Hepatocyte (in vitro differentiated cells): ENCODE measurements around the gene CASD1. TPM values are rescaled to one million over a fixed set of nuclear protein-coding genes. Genes with fewer than 3 reads are reported as not detected.

Experiments
- DNase-seq: peaks from one replicate; pipeline ENCODE4 v3.0.0-alpha.2; 2016; ENCODE audit warnings: low spot score
- H2AFZ ChIP-seq: fragments of 200-600 bp; sonication (generic); 2 replicates; pipeline ENCODE4 v1.6.0; 2016; ENCODE audit warnings: antibody characterized with exemption, mild to moderate bottlenecking
- H3K27ac ChIP-seq: fragments of 200-600 bp; sonication (generic); 2 replicates; pipeline ENCODE4 v1.5.1; 2016; ENCODE audit warnings: mild to moderate bottlenecking
- H3K27me3 ChIP-seq: fragments of 200-600 bp; sonication (generic); 2 replicates; pipeline ENCODE4 v1.6.1; 2016
- H3K36me3 ChIP-seq: fragments of 200-600 bp; sonication (generic); replicated peaks from 2 replicates; pipeline ENCODE4 v1.5.1; 2016; ENCODE audit warnings: low read depth; ENCODE audit not compliant: insufficient read depth
- H3K4me1 ChIP-seq: fragments of 200-600 bp; sonication (generic); 2 replicates; pipeline ENCODE4 v1.5.1; 2016; ENCODE audit warnings: mild to moderate bottlenecking, moderate library complexity; ENCODE audit not compliant: insufficient read depth
- H3K4me2 ChIP-seq: fragments of 200-600 bp; sonication (generic); 2 replicates; pipeline ENCODE4 v1.6.0; 2016
- H3K4me3 ChIP-seq: fragments of 200-600 bp; sonication (generic); 2 replicates; pipeline ENCODE4 v1.5.1; 2016; ENCODE audit warnings: mild to moderate bottlenecking
- H3K79me2 ChIP-seq: fragments of 200-600 bp; sonication (generic); 2 replicates; pipeline ENCODE4 v1.6.0; 2017; ENCODE audit warnings: mild to moderate bottlenecking
- H3K9me2 ChIP-seq: fragments of 200-600 bp; sonication (generic); replicated peaks from 2 replicates; pipeline ENCODE4 v1.6.0; 2017; ENCODE audit warnings: mild to moderate bottlenecking; ENCODE audit not compliant: insufficient read depth
- H3K9me3 ChIP-seq: fragments of 200-600 bp; sonication (generic); 2 replicates; pipeline ENCODE4 v1.5.1; 2016; ENCODE audit warnings: low read depth, mild to moderate bottlenecking
- H4K20me1 ChIP-seq: fragments of 200-600 bp; sonication (generic); 2 replicates; pipeline ENCODE4 v1.6.0; 2016; ENCODE audit warnings: mild to moderate bottlenecking; ENCODE audit not compliant: insufficient read depth, poor library complexity, severe bottlenecking
- EZH2 ChIP-seq: fragments of 200-600 bp; sonication (generic); IDR thresholded peaks from 2 replicates; pipeline ENCODE4 v1.6.1; 2016; ENCODE audit warnings: antibody characterized with exemption, mild to moderate bottlenecking, borderline replicate concordance
- EZH2phosphoT487 ChIP-seq: fragments of 200-600 bp; sonication (generic); IDR thresholded peaks from one replicate; pipeline ENCODE4 v1.6.1; 2018; ENCODE audit warnings: antibody characterized with exemption, mild to moderate bottlenecking, low read depth, moderate library complexity; ENCODE audit not compliant: unreplicated experiment, severe bottlenecking
- WGBS: methylation state at CpG from one replicate; pipeline ENCODE4 v1.1.6; 2016; ENCODE audit warnings: low lambda C conversion rate; ENCODE audit errors: missing lambda C conversion rate; 5-methylcytosine and 5-hydroxymethylcytosine counted together
- polyA plus RNA-seq: library from polyadenylated mRNA; unstranded; fragments of >200 nt; fragmentation: Nextera tagmentation; extraction: Ambion mirVana; gene quantifications from 2 replicates; pipeline ENCODE4 v1.2.1, GENCODE V29; 2016
- total RNA-seq: library from RNA; depleted of rRNA; stranded (reverse); fragments of >200 nt; gene quantifications from 2 replicates; pipeline ENCODE4 v1.2.3, GENCODE V29; 2014
- TF ChIP-seq, protein P1 (sequence below): fragments of 200-600 bp; sonication (generic); IDR thresholded peaks from 2 replicates; pipeline ENCODE4 v1.5.1; 2016; ENCODE audit warnings: antibody characterized with exemption, mild to moderate bottlenecking; ENCODE audit not compliant: poor library complexity

Gene CASD1
- total and polyA plus RNA-seq, 2 experiments from 2014 or later: 13.7 to 43.3 TPM

DNA sequence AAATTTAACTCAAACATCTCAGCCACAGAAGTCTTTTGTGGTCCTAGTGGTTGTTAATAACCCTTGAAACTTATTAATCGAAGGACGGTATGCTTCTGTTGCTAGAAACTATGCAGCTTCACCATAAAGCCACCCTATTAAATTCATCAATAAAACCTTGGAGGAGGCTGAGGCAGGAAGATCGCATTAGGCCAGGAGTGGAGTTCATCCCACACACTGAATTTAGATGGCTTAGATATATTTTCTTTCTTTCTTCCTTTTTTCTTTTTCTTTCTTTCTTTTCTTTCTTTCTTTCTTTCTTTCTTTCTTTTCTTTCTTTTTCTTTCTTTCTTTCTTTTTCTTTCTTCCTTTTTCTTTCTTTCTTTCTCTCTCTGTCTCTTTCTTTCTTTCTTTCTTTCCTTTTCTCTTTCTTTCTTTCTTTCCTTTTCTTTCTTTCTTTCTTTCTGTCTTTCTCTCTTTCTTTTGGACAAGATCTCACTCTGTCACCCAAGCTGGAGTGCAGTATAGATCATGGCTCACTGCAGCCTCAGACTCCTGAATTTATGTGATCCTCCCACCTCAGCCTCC is 30.9 kb upstream of the CASD1 start:
- H3K9me3 ChIP-seq: no peaks in the 10 kb centered on the region
- H3K27ac ChIP-seq: no peak overlapping the region
- H3K27me3 ChIP-seq: no peaks in the 10 kb centered on the region
- H3K4me1 ChIP-seq: no peaks in the 10 kb centered on the region
- no peak overlapping the region for H3K4me2 ChIP-seq
- H3K36me3 ChIP-seq: no peaks in the 10 kb centered on the region
- no peak for DNase-seq
- TF ChIP-seq EZH2: no peak
- TF ChIP-seq EZH2phosphoT487: no peak
- TF ChIP-seq, protein P1, sequence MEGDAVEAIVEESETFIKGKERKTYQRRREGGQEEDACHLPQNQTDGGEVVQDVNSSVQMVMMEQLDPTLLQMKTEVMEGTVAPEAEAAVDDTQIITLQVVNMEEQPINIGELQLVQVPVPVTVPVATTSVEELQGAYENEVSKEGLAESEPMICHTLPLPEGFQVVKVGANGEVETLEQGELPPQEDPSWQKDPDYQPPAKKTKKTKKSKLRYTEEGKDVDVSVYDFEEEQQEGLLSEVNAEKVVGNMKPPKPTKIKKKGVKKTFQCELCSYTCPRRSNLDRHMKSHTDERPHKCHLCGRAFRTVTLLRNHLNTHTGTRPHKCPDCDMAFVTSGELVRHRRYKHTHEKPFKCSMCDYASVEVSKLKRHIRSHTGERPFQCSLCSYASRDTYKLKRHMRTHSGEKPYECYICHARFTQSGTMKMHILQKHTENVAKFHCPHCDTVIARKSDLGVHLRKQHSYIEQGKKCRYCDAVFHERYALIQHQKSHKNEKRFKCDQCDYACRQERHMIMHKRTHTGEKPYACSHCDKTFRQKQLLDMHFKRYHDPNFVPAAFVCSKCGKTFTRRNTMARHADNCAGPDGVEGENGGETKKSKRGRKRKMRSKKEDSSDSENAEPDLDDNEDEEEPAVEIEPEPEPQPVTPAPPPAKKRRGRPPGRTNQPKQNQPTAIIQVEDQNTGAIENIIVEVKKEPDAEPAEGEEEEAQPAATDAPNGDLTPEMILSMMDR: no peak
- H3K4me3 ChIP-seq: no peak overlapping the region
- no peaks in the 10 kb centered on the region for H3K9me2 ChIP-seq
- no peaks in the 10 kb centered on the region for H4K20me1 ChIP-seq
- H3K79me2 ChIP-seq: no peaks in the 10 kb centered on the region
- H2AFZ ChIP-seq: no peak overlapping the region
- 84% methylated on average over 3 of the region's 3 CpGs for WGBS

DNA sequence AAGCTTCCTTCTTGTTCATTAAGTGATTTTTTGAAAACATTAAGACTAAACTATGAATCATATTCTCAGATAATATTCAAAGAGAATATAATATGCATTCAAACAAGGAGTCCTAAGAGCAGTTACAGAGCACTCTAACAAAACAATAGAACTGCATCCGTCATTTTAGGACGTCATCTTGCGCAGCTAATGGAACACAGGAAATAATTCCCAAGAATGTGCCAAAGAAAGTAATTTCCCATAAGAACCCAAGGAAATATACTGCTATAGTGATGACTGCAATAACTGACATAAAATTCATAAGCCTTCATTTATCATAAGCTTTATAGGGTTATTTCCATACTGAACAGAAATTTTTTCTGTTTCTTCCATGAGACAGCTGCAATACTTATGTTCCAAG is 28.3 kb upstream of the CASD1 start:
- Histone ChIP-seq H3K9me2 (no peaks in the 10 kb centered on the region), H3K27me3 (no peaks in the 10 kb centered on the region), H3K4me3 (no peak overlapping the region), H4K20me1 (no peaks in the 10 kb centered on the region), H3K79me2 (no peaks in the 10 kb centered on the region), H3K4me1 (no peaks in the 10 kb centered on the region), H3K4me2 (no peak overlapping the region), H2AFZ (no peak overlapping the region), H3K9me3 (no peaks in the 10 kb centered on the region), H3K27ac (no peak overlapping the region), H3K36me3 (no peaks in the 10 kb centered on the region)
- DNase-seq: no peak
- 89% methylated on average over 3 of the region's 3 CpGs for WGBS
- TF ChIP-seq, protein P1: no peak
- no peak for TF ChIP-seq EZH2phosphoT487
- no peak for TF ChIP-seq EZH2

DNA sequence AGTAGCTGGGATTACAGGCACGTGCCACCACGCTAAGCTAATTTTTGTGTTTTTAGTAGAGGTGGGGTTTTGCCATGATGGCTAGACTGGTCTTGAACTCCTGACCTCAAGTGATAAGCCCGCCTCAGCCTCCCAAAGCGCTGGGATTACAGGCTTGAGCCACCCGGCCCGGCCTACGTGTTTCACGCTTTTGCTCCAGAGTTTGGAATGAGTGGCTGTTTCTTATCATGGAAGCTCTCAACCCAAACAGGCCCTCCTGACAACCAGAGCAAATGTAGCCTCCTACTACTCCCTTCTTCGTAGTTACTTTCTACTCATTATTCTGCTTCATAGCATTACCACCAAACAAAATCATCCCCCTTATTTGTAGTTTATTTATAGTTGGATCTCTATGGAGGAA is 26.8 kb upstream of the CASD1 start:
- no peak overlapping the region for H3K4me2 ChIP-seq
- no peaks in the 10 kb centered on the region for H3K9me3 ChIP-seq
- H3K4me3 ChIP-seq: no peak overlapping the region
- DNase-seq: peak; percentile 5
- H3K27ac ChIP-seq: no peak overlapping the region
- H3K27me3 ChIP-seq: no peaks in the 10 kb centered on the region
- TF ChIP-seq EZH2 (no peak), EZH2phosphoT487 (no peak)
- TF ChIP-seq, protein P1: no peak
- no peaks in the 10 kb centered on the region for H3K4me1 ChIP-seq
- no peaks in the 10 kb centered on the region for H3K9me2 ChIP-seq
- no peaks in the 10 kb centered on the region for H4K20me1 ChIP-seq
- WGBS: 62% methylated on average over 9 of the region's 9 CpGs
- no peaks in the 10 kb centered on the region for H3K36me3 ChIP-seq
- no peak overlapping the region for H2AFZ ChIP-seq
- H3K79me2 ChIP-seq: no peaks in the 10 kb centered on the region
